CD4-positive, alpha-beta T cell treated with Interleukin-15 for 1 hour (primary cell): ENCODE data around the gene PINLYP.

Experiments
- DNase-seq: peaks from one replicate; pipeline ENCODE4 v3.0.0-alpha.2; 2020

Gene PINLYP

DNA sequence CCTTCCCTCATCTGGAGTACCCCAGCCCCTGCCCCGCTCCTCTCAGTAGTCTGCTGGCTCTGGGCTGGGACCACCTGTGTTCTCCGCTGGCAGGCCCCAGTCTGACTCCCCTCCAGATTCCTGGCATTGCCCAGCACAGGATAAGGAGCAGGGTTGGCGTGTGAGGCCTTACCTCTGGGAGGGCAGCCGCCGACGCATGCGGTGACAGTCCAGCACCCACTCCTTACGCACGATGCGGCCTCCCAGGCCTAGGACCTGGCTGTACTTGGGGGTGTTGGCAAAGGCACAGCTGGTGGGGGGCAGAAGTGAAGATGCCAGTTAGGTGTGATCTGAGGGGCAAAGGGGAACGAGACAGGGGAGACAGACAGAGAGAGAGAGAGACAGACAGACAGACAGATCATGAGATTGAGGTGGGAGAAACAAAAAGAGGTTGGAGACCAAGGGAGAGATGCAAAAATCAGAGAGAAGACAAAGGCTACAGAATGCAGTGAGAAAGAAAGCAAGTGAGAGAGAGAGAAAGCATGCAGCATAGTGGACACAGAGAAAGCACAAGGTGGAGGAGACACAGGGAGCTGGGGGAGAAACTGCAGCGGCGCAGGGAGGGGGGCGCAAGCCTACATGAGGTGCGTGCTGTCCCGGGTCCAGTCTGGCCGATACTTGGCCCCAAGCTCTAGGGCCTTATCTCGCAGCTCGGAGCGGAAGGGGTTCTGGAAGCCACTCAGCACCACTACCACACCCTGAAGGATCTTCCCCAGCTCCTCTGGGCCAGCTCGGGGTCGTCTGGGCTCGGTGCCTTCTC lies 24.0 kb upstream of the PINLYP start:
- DNase-seq: no peak

DNA sequence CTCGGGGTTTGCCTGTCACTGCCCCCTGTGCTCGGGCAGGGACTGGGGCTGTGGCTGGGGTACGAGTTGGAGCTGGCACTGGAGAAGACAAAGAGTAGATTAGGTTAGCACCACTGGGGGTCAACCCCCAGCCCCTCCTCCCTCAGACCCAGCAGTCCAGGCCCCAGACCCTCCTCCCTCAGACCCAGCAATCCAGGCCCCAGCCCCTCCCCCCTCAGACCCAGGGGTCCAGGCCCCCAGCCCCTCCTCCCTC lies 23.5 kb upstream of the PINLYP start:
- no peak for DNase-seq

DNA sequence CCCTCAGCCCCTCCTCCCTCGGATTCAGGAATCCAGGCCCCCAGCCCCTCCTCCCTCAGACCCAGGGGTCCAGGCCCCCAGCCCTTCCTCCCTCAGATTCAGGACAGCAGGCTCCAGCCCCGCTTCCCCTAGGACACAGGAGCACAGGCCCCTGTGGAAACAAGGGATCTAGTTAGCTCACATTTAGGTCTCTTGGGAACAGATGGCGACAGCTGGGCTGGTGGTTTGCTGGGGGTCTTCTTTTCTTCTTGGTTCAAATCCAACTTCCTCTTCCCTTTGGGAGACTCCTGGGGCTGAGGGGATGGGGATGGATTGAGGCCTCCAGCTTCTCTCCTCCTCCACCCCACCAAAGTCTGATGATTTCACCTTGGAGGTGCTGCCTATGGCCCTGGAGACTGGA lies 23.0 kb upstream of the PINLYP start:
- DNase-seq: no peak

GRCh38 chr19:43553656-43554055 lies 21.9 kb upstream of the PINLYP start:
- DNase-seq: no peak

GRCh38 chr19:43554317-43554895 lies 21.2 kb upstream of the PINLYP start:
- no peak for DNase-seq

- DNase-seq: peak; percentile 82
Observed at GRCh38 chr19:43555185-43555770, 20.3 kb upstream of the PINLYP start.

GRCh38 chr19:43560687-43561086 lies 14.9 kb upstream of the PINLYP start:
- DNase-seq: peak; percentile 29

GRCh38 chr19:43561139-43561970 lies 14.2 kb upstream of the PINLYP start:
- DNase-seq: no peak

- DNase-seq: no peak
Observed at GRCh38 chr19:43562226-43562697, 13.3 kb upstream of the PINLYP start.

- DNase-seq: peak; percentile 92
Observed at GRCh38 chr19:43562698-43563241, 12.8 kb upstream of the PINLYP start.

GRCh38 chr19:43563816-43564457 lies 11.7 kb upstream of the PINLYP start:
- no peak for DNase-seq

DNA sequence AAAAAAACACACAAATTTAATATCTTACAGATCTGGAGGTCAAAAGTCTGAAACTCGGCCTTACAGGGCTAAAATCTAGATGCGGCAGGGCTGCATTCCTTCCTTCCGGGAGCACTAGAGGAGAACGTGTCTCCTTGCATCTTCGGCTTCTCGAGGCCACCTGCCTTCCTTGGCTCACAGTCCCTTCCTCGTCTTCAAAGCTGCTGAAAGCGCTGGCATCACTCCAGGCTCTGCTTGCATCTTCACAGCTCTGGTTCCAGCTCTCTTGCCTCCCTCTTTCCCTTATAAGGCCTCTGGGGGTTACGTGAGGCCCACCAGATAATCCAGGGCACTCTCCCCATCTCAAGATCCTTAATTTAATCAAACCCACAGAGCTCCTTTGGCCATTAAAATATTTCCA lies 10.8 kb upstream of the PINLYP start:
- no peak for DNase-seq

DNA sequence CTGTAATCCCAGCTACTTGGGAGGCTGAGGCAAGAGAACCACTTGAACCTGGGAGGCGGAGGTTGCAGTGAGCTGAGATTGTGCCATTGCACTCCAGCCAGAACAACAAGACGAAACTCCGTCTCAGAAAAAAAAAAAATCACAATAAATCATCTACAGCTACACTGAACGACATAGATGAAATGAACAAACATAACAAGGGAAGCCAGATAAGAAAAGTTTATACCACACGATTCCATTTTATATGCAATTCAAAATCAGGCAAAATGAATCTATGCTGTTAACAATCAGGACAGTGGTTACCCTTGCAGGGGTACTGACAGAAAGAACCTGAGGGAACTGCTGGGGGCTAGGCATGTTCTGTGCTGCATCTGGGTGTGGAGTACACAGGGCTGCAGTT lies 5.9 kb upstream of the PINLYP start:
- DNase-seq: no peak

GRCh38 chr19:43570174-43570791 lies 5.3 kb upstream of the PINLYP start:
- DNase-seq: no peak

DNA sequence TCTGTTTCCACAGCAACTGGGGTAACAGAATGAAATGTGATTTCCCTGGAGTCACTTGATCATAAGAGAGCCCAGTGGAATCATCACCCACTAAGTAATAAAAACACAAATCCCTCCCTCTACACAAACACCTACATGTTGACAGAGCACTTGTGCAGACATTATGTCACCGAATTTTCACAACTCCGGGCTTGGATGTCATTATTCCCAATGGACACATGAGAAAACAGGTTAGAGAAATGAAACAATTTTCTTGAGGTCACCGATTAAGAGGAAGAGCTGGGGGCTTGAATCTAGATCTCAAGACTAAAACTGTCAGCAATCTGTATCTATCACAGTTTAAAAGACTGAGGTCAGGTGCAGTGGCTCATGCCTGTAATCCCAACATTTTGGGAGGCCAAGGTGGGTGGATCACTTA lies 3.4 kb upstream of the PINLYP start:
- DNase-seq: no peak

DNA sequence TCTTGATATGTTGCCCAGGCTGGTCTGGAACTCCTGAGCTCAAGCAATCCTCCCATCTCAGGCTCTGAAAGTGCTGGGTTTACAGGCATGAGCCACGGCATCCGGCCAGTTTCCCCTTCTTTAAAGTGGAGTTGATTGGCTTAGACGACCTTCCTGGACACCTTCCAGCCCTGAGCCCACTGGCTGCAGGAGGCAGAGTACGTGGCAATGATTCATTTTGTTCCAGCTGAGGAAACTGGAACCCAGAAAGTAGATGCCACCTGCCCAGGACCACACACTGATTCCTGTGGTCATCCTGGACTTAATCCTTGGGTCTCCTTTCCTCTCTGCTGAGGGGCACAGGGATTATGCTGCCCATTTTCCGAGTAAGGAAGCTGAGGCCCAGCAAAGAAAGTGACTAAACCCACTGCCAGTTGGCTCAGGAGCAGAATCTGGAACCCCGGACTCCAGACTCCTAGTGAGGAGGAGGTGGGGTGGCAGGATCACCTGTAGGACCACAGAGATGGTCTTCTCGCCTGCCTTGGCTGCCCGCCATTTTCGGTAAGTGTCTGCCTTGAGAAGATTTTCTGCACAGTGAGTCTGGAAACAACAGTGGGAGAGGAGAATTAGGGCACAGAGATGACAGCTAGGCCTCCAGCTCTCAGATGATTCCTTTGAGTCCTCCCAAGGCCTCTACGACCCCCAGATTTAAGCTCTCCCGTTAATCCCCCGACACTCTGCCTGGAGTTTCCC lies 1.0 kb upstream of the PINLYP start:
- DNase-seq: no peak

DNA sequence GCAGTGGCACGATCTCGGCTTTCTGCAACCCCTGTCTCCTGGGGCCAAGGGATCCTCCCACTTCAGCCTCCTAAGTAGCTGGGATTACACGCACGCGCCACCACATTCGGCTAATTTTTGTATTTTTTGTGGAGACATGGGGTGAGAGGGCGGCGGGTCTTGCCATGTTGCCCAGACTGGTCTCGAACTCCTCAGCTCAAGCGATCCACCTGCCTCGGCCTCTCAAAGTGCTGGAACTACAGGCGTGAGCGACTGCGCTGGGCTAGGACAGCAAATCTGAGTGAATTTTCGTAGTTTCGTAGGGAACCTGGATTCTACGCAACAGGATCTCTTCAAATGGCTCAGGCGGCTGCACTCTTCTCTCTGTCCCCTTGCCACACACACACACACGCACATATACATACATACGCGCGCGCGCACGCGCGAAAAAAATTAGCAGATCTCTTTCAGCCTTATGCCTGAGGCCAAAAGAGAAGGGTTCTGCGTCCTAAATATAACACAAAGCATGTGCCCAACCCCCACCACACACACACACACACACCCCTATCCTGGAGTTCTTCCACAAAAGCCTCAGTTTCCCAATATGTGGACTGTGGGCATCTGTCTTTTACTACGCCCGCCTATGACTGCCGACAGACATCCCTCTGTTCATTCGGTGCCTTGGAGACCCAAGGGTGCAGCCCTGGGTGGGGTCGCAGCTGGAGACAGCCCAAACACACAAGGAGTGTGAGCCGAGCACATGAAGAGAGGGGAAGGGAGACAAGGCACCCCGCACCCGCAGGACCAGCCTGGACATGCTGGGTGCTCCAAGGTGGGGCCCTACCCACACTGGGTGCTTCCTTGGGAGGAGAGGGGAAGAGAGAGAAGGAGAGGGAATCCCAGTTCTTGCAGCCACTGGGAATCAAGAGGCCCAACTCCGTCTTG lies 616 bp downstream of the PINLYP start:
- DNase-seq: no peak

GRCh38 chr19:43578787-43579186 lies 3.2 kb downstream of the PINLYP start:
- no peak for DNase-seq

- DNase-seq: no peak
Observed at GRCh38 chr19:43581467-43581866, 5.9 kb downstream of the PINLYP start.

DNA sequence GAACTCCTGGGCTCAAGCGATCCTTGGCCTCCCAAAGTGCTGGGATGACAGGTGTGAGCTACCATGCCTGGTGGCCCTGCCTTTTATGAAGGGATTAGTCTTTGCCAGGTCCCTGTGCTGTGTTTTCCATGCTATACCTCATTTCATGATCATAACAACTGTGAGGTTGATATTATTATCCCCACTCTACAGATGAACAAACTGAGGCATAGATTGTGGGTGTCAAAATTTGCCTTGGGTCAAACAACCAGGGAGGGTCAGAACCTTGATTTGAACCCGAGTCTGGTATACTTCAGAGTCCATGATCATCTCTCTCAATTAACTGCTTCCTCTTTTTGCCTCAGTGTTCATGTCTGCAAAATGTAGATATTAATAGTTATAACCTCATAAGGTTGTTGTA lies 6.9 kb downstream of the PINLYP start:
- DNase-seq: no peak
